ENCODE measurements around the gene PTPRU. TPM values are rescaled to one million over a fixed set of nuclear protein-coding genes. Genes with fewer than 3 reads are reported as not detected.
"Not testable (repeated sequence)": the region's sequence is repeated elsewhere in the genome, so short reads cannot be mapped to it uniquely, and the experiment has no call there.

The PTPRU gene
- polyA plus RNA-seq, 1 of the 3 experiments (the other 2 are of a cell fraction), result 3.5 TPM

GRCh38 chr1:29312469-29313461 is 76.4 kb downstream of the PTPRU start (continued):
- TF ChIP-seq MXI1 (IDR thresholded peaks at IDR 0.05; ENCODE audit: low read depth, low read length), result no peak
- TF ChIP-seq MEF2A (IDR thresholded peaks at IDR 0.05; ENCODE audit: borderline replicate concordance, low read depth), result no peak
- no peak for TF ChIP-seq IRF3 (IDR thresholded peaks at IDR 0.05; ENCODE audit: low read depth, low read length)
- TF ChIP-seq RCOR1 (IDR thresholded peaks at IDR 0.05; ENCODE audit: low read length), result no peak
- TF ChIP-seq TAF1 (IDR thresholded peaks at IDR 0.05; ENCODE audit: borderline replicate concordance, low read depth, low read length), result no peak

GRCh38 chr1:29314685-29315084 is 78.4 kb downstream of the PTPRU start:
- H3K9me3 ChIP-seq; POLR2A ChIA-PET; H3F3A ChIP-seq (replicated peaks; ENCODE audit: insufficient read depth); H3K4me1 ChIP-seq (ENCODE audit: control insufficient read depth in 1 of 2, insufficient read depth in 2 of 2, low read depth in 1 of 2, low read length in 1 of 2); H3K27me3 ChIP-seq (ENCODE audit: insufficient read depth); H3K4me3 ChIP-seq (ENCODE audit: low read depth in 2 of 2, low read length in 1 of 2); H3K79me2 ChIP-seq (ENCODE audit: insufficient read depth); H3K36me3 ChIP-seq (replicated peaks in 1 of 2; ENCODE audit: control insufficient read depth in 1 of 2, insufficient read depth in 2 of 2, low read length in 1 of 2); H4K20me1 ChIP-seq (ENCODE audit: insufficient read depth); H3K27ac ChIP-seq (ENCODE audit: low read depth in 2 of 2, low read length in 1 of 2); H3K4me2 ChIP-seq; DNase-seq; H2AFZ ChIP-seq (ENCODE audit: low read depth); H3K9ac ChIP-seq; H3K9me2 ChIP-seq: not testable (repeated sequence)
- 65% methylated on average over 8 of the region's 8 CpGs for WGBS (ENCODE audit: low lambda C conversion rate)
- CTCF ChIA-PET, result interaction anchor here (1.2 kb wide), 1 partner anchor 17 kb away, joined by 3 read pairs; no protein-coding TSS in a partner anchor

GRCh38 chr1:29315262-29315661 is 78.9 kb downstream of the PTPRU start:
- H3K9me3 ChIP-seq, result no peaks in the 10 kb centered on the region
- POLR2A ChIA-PET, result no interaction called here
- no peaks in the 10 kb centered on the region for H4K20me1 ChIP-seq (ENCODE audit: insufficient read depth)
- no peak overlapping the region for H2AFZ ChIP-seq (ENCODE audit: low read depth)
- CTCF ChIA-PET, result interaction anchor here (1.6 kb wide), 1 partner anchor 12 kb away, joined by 3 read pairs; no protein-coding TSS in a partner anchor
- no peak overlapping the region for H3K4me2 ChIP-seq
- H3F3A ChIP-seq (replicated peaks; ENCODE audit: insufficient read depth), result no peaks in the 10 kb centered on the region
- no peaks in the 10 kb centered on the region for H3K79me2 ChIP-seq (ENCODE audit: insufficient read depth)
- TF ChIP-seq RAD21 (IDR thresholded peaks at IDR 0.05; ENCODE audit: low read length) (no peak), ELF1 (IDR thresholded peaks at IDR 0.05) (no peak)
- H3K9me2 ChIP-seq, result no peaks in the 10 kb centered on the region
- H3K9ac ChIP-seq, result no peak overlapping the region
- no peaks in the 10 kb centered on the region; a peak in 1 of 4 replicates for H3K4me1 ChIP-seq (ENCODE audit: control insufficient read depth in 1 of 2, insufficient read depth in 2 of 2, low read depth in 1 of 2, low read length in 1 of 2)
- no peaks in the 10 kb centered on the region for H3K36me3 ChIP-seq (replicated peaks in 1 of 2; ENCODE audit: control insufficient read depth in 1 of 2, insufficient read depth in 2 of 2, low read length in 1 of 2)
- H3K27me3 ChIP-seq (ENCODE audit: insufficient read depth), result no peaks in the 10 kb centered on the region
- H3K27ac ChIP-seq (ENCODE audit: low read depth in 2 of 2, low read length in 1 of 2), result no peak overlapping the region
- H3K4me3 ChIP-seq (ENCODE audit: low read depth in 2 of 2, low read length in 1 of 2), result no peak overlapping the region
- DNase-seq, result no peak
- 78% methylated on average over 13 of the region's 15 CpGs for WGBS (ENCODE audit: low lambda C conversion rate)

Data from SK-N-SH (cell line).